DND-41 (cell line): ENCODE results near the gene USP24.

Experiments
- CTCF ChIP-seq: IDR thresholded peaks from 2 replicates; pipeline ENCODE4 v1.5.1; 2012; ENCODE audit warnings: borderline replicate concordance, low read length, moderate library complexity, mild to moderate bottlenecking; ENCODE audit not compliant: poor library complexity, severe bottlenecking; ENCODE audit errors: extremely low read depth
- EZH2 ChIP-seq: IDR thresholded peaks from 3 replicates; pipeline ENCODE4 v1.6.1; 2012; ENCODE audit warnings: borderline replicate concordance, low read depth, mild to moderate bottlenecking, moderate library complexity, low read length, inconsistent platforms; ENCODE audit not compliant: severe bottlenecking

DNA sequence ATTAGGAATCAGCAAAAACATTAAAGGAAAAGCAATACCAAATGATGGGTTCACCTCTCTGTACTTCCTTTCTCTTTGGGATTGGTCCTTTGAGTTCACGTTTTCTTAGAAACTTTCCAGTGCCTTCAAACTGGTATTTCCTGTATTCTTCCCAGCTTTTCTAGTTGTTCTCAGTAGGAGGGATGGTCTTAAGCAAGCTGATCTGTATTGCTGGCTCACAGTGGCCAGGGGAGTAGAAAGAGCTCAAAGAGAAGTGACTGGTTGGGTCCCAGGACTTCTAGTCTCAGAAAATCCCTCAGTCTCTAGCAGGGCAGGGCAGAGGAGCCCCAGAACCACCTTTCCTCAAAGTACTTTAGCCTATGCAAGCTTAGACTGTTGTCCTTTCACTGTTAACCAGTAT, 10.1 kb upstream of the USP24 start:
- TF ChIP-seq CTCF (no peak), EZH2 (no peak)
